K562 (cell line): ENCODE data around the gene NGDN. TPM values are rescaled to one million over a fixed set of nuclear protein-coding genes. Genes with fewer than 3 reads are reported as not detected.

Source experiments
- ATAC-seq: fragments of 200-7000 bp; cut with Tn5 transposase; 3 replicates; pipeline ENCODE4 v1.9.1; 2020; ENCODE audit warnings: moderate library complexity
- BruUV-seq: library from RNA; stranded (reverse); fragments of 400-500 nt; replicated peaks from 2 replicates; lab custom pipeline; 2021; lab: Mats Ljungman, UMichigan
- CTCF ChIA-PET: fragments of 300-600 bp; formaldehyde crosslinking; extraction: SDS; loops from one replicate; lab custom pipeline; 2021; ENCODE audit warnings: low intra/inter-chr PET ratio; lab: Yijun Ruan, JAX
- POLR2A ChIA-PET: fragments of 300-600, 350-650 bp; sonication (Branson Sonifier 250); formaldehyde crosslinking; extraction: SDS; loops from one replicate; lab custom pipeline; 2021; ENCODE audit warnings: antibody characterized with exemption, inconsistent platforms; lab: Yijun Ruan, JAX
- DNase-seq, 4 experiments: peaks; one replicate each; pipeline versions ENCODE4 v3.0.0 to v3.0.0-alpha.2; 2011 to 2018; ENCODE audit warnings: low spot score in 3 of 4, mixed read lengths in 3 of 4; ENCODE audit errors: extremely low read depth in 1 of 4
- FAIRE-seq: peaks from 2 replicates; lab custom pipeline; 2011; peaks lifted over from hg19 to GRCh38; lab: Jason Lieb, UNC
- H2AFZ ChIP-seq: 2 replicates; pipeline ENCODE4 v1.6.0; 2011; ENCODE audit warnings: low read depth, low read length, control low read depth, inconsistent platforms
- H3K27ac ChIP-seq: fragments of 200-600 bp; 3 replicates; pipeline ENCODE4 v1.8.0; 2011; ENCODE audit warnings: low read depth, mild to moderate bottlenecking, control low read depth, inconsistent platforms, low read length, moderate library complexity, mixed read lengths; ENCODE audit errors: extremely low read depth
- H3K27me3 ChIP-seq, 2 experiments: fragments of 300-600 bp in 1 of 2; 2 replicates in 1 of 2; 3 replicates in 1 of 2; pipeline versions ENCODE4 v1.6.0 to v1.8.0; 2011; ENCODE audit warnings: inconsistent platforms in 2 of 2, low read length in 2 of 2, mild to moderate bottlenecking in 1 of 2, mixed read lengths in 1 of 2, moderate library complexity in 1 of 2; ENCODE audit not compliant: control insufficient read depth in 2 of 2, insufficient read depth in 2 of 2
- H3K36me3 ChIP-seq: fragments of 300-600 bp; 3 replicates; pipeline ENCODE4 v1.8.0; 2011; ENCODE audit warnings: mild to moderate bottlenecking, low read length, inconsistent platforms; ENCODE audit not compliant: control insufficient read depth, insufficient read depth
- H3K4me1 ChIP-seq, 2 experiments: fragments of 200-600 bp in 1 of 2; replicated peaks in 1 of 2; 2 replicates in 1 of 2; 3 replicates in 1 of 2; pipeline versions ENCODE4 v1.5.1 to v1.8.0; 2011; ENCODE audit warnings: inconsistent platforms in 2 of 2, low read length in 2 of 2, mild to moderate bottlenecking in 1 of 2, mixed read lengths in 1 of 2, moderate library complexity in 1 of 2; ENCODE audit not compliant: control insufficient read depth in 2 of 2, insufficient read depth in 2 of 2
- H3K4me2 ChIP-seq: 2 replicates; pipeline ENCODE4 v1.6.1; 2011; ENCODE audit warnings: low read length, control low read depth, inconsistent platforms, mixed read lengths; ENCODE audit not compliant: insufficient read depth
- H3K4me3 ChIP-seq: fragments of 200-600 bp; sonication (generic), shearing (Covaris generic); 2 replicates; pipeline ENCODE4 v1.5.1; 2016; ENCODE audit warnings: control low read depth, inconsistent platforms
- H3K79me2 ChIP-seq: fragments of 200-600 bp; 3 replicates; pipeline ENCODE4 v1.8.0; 2011; ENCODE audit warnings: low read length, inconsistent platforms; ENCODE audit not compliant: control insufficient read depth, insufficient read depth
- H3K9ac ChIP-seq, 2 experiments: 2 replicates each; pipeline versions ENCODE4 v1.6.0 to v1.6.1; 2011; ENCODE audit warnings: low read depth in 2 of 2, low read length in 2 of 2, control low read depth in 1 of 2, inconsistent platforms in 1 of 2, mild to moderate bottlenecking in 1 of 2, mixed read lengths in 1 of 2; ENCODE audit not compliant: insufficient read depth in 1 of 2
- H3K9me1 ChIP-seq: one replicate; pipeline ENCODE4 v1.6.0; 2011; ENCODE audit warnings: inconsistent platforms, mild to moderate bottlenecking, low read length, moderate library complexity; ENCODE audit not compliant: control insufficient read depth, insufficient read depth
- H3K9me3 ChIP-seq: replicated peaks from 2 replicates; pipeline ENCODE4 v1.5.1; 2011; ENCODE audit warnings: low read depth, low read length, inconsistent platforms; ENCODE audit not compliant: control insufficient read depth, insufficient read depth
- H4K20me1 ChIP-seq: replicated peaks from 2 replicates; pipeline ENCODE4 v1.6.1; 2011; ENCODE audit warnings: low read length, inconsistent platforms, mixed read lengths; ENCODE audit not compliant: control insufficient read depth, insufficient read depth
- C11orf30 ChIP-seq: fragments of 450-650 bp; IDR thresholded peaks from 2 replicates; pipeline ENCODE4 v1.6.1; 2016; ENCODE audit warnings: low read depth, mild to moderate bottlenecking
- COPS2 ChIP-seq: fragments of 450-650 bp; conservative IDR thresholded peaks from 2 replicates; pipeline ENCODE4 v1.6.1; 2016; ENCODE audit warnings: mild to moderate bottlenecking, moderate library complexity
- GTF2A2 ChIP-seq: IDR thresholded peaks from 2 replicates; pipeline ENCODE4 v1.6.1; 2016; ENCODE audit warnings: mild to moderate bottlenecking, missing genetic modification characterization, missing compliant biosample characterization
- KDM2B ChIP-seq: fragments of 250-450 bp; sonication (Bioruptor Pico); IDR thresholded peaks from 2 replicates; pipeline ENCODE4 v1.8.0; 2021; ENCODE audit warnings: mild to moderate bottlenecking, moderate library complexity
- MAFF ChIP-seq: IDR thresholded peaks from 2 replicates; pipeline ENCODE4 v1.6.1; 2012; ENCODE audit warnings: low read length, improper control_type of control experiment
- MAFG ChIP-seq: fragments of 450-650 bp; conservative IDR thresholded peaks from 2 replicates; pipeline ENCODE4 v1.6.1; 2016; ENCODE audit warnings: missing genetic modification characterization, missing compliant biosample characterization
- MAFK ChIP-seq: IDR thresholded peaks from 2 replicates; pipeline ENCODE4 v1.6.1; 2011; ENCODE audit warnings: low read length, improper control_type of control experiment
- MYBL2 ChIP-seq, 2 experiments: fragments of 450-650 bp in 1 of 2; sonication (generic) in 1 of 2; formaldehyde crosslinking in 1 of 2; IDR thresholded peaks; 2 replicates each; pipeline versions ENCODE4 v1.6.1 to v1.8.1; 2017 to 2022; ENCODE audit warnings: borderline replicate concordance in 1 of 2, inconsistent platforms in 1 of 2, low read depth in 1 of 2, mild to moderate bottlenecking in 1 of 2, missing genetic modification reagents in 1 of 2, moderate library complexity in 1 of 2
- NR3C1 ChIP-seq: sonication (generic); formaldehyde crosslinking; IDR thresholded peaks from 2 replicates; pipeline ENCODE4 v1.8.1; 2022; ENCODE audit warnings: missing genetic modification reagents
- PCBP1 ChIP-seq: fragments of 200-400 bp; formaldehyde crosslinking; IDR thresholded peaks from 2 replicates; pipeline ENCODE4 v1.6.1; 2018; ENCODE audit warnings: mild to moderate bottlenecking, low read depth, low read length; ENCODE audit not compliant: poor library complexity, severe bottlenecking
- RBM14 ChIP-seq: fragments of 200-400 bp; formaldehyde crosslinking; IDR thresholded peaks from 2 replicates; pipeline ENCODE4 v1.6.1; 2018; ENCODE audit warnings: low read depth, mild to moderate bottlenecking, low read length, moderate library complexity, borderline replicate concordance; ENCODE audit not compliant: insufficient read depth
- TAF1 ChIP-seq: IDR thresholded peaks from 2 replicates; pipeline ENCODE4 v1.6.1; 2011; ENCODE audit warnings: mild to moderate bottlenecking, low read length, moderate library complexity; ENCODE audit not compliant: insufficient read depth, control insufficient read depth, severe bottlenecking; ENCODE audit errors: extremely low read depth
- TGIF2 ChIP-seq: sonication (generic); formaldehyde crosslinking; IDR thresholded peaks from 2 replicates; pipeline ENCODE4 v1.8.1; 2022; ENCODE audit warnings: mild to moderate bottlenecking, missing genetic modification reagents, moderate library complexity
- ZNF197 ChIP-seq: fragments of 200-800 bp; sonication (Bioruptor generic); IDR thresholded peaks from 2 replicates; pipeline ENCODE4 v1.6.1; 2016; ENCODE audit warnings: low read depth, missing genetic modification characterization, missing compliant biosample characterization
- ZNF316 ChIP-seq: fragments of 450-650 bp; IDR thresholded peaks from 2 replicates; pipeline ENCODE4 v1.6.1; 2016
- WGBS: fragments of 100-300 bp; shearing (Covaris generic); methylation state at CpG from one replicate; pipeline ENCODE4 v1.1.6; 2016; ENCODE audit warnings: low coverage, mixed read lengths; ENCODE audit not compliant: insufficient coverage; ENCODE audit errors: missing lambda C conversion rate; 5-methylcytosine and 5-hydroxymethylcytosine counted together
- in situ Hi-C: fragments of 300-500 bp; cut with MboI; formaldehyde crosslinking; loops from 4 replicates; pipeline ENCODE4 v1.15.0; 2018; ENCODE audit warnings: inconsistent platforms, mixed read lengths
- intact Hi-C: fragments of 100-400 bp; cut with micrococcal nuclease; formaldehyde crosslinking; loops from 2 replicates; pipeline ENCODE4 v1.14.2; 2022
- polyA plus RNA-seq, 8 experiments: library from polyadenylated mRNA; depleted of rRNA in 4 of 8; stranded (reverse) in 5 of 8; unstranded in 3 of 8; fragments of >200 nt; fragmentation: Nextera tagmentation in 2 of 8; fragmentation: Illumina TruSeq in 1 of 8; extraction: Ambion mirVana in 2 of 8; extraction: Trizol in 1 of 8; gene quantifications; 2 replicates each; pipeline versions ENCODE4 v1.2.1 to v1.2.3, GENCODE V29; 2011 to 2014; ENCODE audit warnings: inconsistent platforms in 1 of 8, missing spikeins in 1 of 8
- total RNA-seq, 7 experiments: library from RNA; depleted of rRNA in 6 of 7; stranded (reverse); fragments of >200 nt in 6 of 7; fragmentation: Illumina TruSeq in 2 of 7; extraction: Trizol in 2 of 7; gene quantifications; 2 replicates each; pipeline versions ENCODE4 v1.2.1 to v1.2.3, GENCODE V29; 2011 to 2021; ENCODE audit warnings: low replicate concordance in 1 of 7
- TF ChIP-seq, protein P1 (sequence below): IDR thresholded peaks from 2 replicates; pipeline ENCODE4 v1.6.1; 2011; ENCODE audit warnings: borderline replicate concordance, low read depth, mild to moderate bottlenecking, moderate library complexity, low read length; ENCODE audit not compliant: insufficient read depth, poor library complexity, severe bottlenecking
- TF ChIP-seq, protein P2 (sequence below): sonication (generic); formaldehyde crosslinking; IDR thresholded peaks from 2 replicates; pipeline ENCODE4 v1.8.0; 2022; ENCODE audit warnings: mild to moderate bottlenecking, missing genetic modification reagents
- TF ChIP-seq, protein P3 (sequence below): fragments of 250-450 bp; sonication (Bioruptor Pico); IDR thresholded peaks from 2 replicates; pipeline ENCODE4 v1.8.0; 2022; ENCODE audit warnings: moderate library complexity, mild to moderate bottlenecking, inconsistent platforms

Gene NGDN
- total and polyA plus RNA-seq, 9 of the 15 experiments (the other 6 are each of a cell fraction or from before 2014, with no cell fraction given) = 42.9 to 195 (median 74.9) TPM

DNA sequence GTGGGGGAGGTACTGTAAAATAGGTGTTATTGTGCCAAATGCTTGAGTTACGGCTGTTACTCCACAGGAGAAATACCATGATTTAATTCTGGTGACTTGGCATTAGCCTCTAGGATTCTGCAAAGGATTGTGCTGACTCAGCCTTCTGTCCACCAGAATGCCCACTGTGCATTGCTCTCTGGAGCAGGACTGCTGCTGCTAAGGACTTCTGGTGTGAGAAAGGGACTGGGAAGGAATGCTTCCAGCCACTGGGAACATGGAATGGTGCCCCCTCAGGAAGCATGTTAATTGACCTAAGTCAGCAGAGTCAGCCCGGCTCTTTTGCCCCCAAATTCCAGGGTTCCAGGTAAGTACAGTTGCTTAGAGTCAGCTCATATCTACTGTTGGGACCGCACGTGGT, 49.2 kb downstream of the NGDN start:
- Histone ChIP-seq H3K4me1 (peaks cover 0 to 3% of the 10 kb centered on the region in 2 experiments; a peak in 1 of 5 replicates), H3K4me2 (no peak overlapping the region), H4K20me1 (no peaks in the 10 kb centered on the region), H2AFZ (no peak overlapping the region), H3K9ac (no peak overlapping the region), H3K9me1 (no peaks in the 10 kb centered on the region), H3K4me3 (no peak overlapping the region), H3K27me3 (peaks cover 2 to 35% of the 10 kb centered on the region in 2 experiments; a peak in 2 of 5 replicates), H3K79me2 (no peaks in the 10 kb centered on the region), H3K36me3 (no peaks in the 10 kb centered on the region), H3K27ac (no peak overlapping the region), H3K9me3 (no peaks in the 10 kb centered on the region)
- in situ Hi-C loops = no loop called here
- POLR2A ChIA-PET = interaction anchor here (1.1 kb wide), 1 partner anchor 507 kb away, joined by 3 read pairs; no protein-coding TSS in a partner anchor
- no TSS peak for BruUV-seq
- FAIRE-seq = no peak
- WGBS = 3% methylated on average over 3 of the region's 4 CpGs
- ATAC-seq = no peak
- intact Hi-C loops = no loop called here
- CTCF ChIA-PET = no interaction called here
- DNase-seq = no peak
- TF ChIP-seq TGIF2 (CRISPR knock-in tag) (no peak), MAFF (peak; percentile 89), NR3C1 (no peak), RBM14 (no peak), TAF1 (no peak), GTF2A2 (tag) (no peak), C11orf30 (peak; percentile 89), ZNF316 (peak; percentile 94), MYBL2 (IDR thresholded peaks at IDR 0.05; ENCODE audit: low read depth) (no peak), MYBL2 (CRISPR knock-in tag; IDR thresholded peaks at IDR 0.05; ENCODE audit: borderline replicate concordance) (no peak), COPS2 (no peak), PCBP1 (no peak), MAFK (peak; percentile 92), MAFG (peak; percentile 83), ZNF197 (no peak), KDM2B (CRISPR knock-in tag) (no peak)
- TF ChIP-seq, protein P1, sequence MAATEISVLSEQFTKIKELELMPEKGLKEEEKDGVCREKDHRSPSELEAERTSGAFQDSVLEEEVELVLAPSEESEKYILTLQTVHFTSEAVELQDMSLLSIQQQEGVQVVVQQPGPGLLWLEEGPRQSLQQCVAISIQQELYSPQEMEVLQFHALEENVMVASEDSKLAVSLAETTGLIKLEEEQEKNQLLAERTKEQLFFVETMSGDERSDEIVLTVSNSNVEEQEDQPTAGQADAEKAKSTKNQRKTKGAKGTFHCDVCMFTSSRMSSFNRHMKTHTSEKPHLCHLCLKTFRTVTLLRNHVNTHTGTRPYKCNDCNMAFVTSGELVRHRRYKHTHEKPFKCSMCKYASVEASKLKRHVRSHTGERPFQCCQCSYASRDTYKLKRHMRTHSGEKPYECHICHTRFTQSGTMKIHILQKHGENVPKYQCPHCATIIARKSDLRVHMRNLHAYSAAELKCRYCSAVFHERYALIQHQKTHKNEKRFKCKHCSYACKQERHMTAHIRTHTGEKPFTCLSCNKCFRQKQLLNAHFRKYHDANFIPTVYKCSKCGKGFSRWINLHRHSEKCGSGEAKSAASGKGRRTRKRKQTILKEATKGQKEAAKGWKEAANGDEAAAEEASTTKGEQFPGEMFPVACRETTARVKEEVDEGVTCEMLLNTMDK = no peak
- TF ChIP-seq, protein P2, sequence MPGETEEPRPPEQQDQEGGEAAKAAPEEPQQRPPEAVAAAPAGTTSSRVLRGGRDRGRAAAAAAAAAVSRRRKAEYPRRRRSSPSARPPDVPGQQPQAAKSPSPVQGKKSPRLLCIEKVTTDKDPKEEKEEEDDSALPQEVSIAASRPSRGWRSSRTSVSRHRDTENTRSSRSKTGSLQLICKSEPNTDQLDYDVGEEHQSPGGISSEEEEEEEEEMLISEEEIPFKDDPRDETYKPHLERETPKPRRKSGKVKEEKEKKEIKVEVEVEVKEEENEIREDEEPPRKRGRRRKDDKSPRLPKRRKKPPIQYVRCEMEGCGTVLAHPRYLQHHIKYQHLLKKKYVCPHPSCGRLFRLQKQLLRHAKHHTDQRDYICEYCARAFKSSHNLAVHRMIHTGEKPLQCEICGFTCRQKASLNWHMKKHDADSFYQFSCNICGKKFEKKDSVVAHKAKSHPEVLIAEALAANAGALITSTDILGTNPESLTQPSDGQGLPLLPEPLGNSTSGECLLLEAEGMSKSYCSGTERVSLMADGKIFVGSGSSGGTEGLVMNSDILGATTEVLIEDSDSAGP (CRISPR knock-in tag) = no peak
- TF ChIP-seq, protein P3, sequence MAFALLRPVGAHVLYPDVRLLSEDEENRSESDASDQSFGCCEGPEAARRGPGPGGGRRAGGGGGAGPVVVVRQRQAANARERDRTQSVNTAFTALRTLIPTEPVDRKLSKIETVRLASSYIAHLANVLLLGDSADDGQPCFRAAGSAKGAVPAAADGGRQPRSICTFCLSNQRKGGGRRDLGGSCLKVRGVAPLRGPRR (CRISPR knock-in tag) = no peak
